H1 (cell line): ENCODE results near the gene ZCCHC12. TPM values are rescaled to one million over a fixed set of nuclear protein-coding genes. Genes with fewer than 3 reads are reported as not detected.

ENCODE experiments used
- polyA plus RNA-seq, 7 experiments: library from polyadenylated mRNA; depleted of rRNA in 3 of 7; stranded (reverse) in 5 of 7; unstranded in 2 of 7; fragments of >200 nt in 5 of 7; fragments of 200-250 nt in 2 of 7; gene quantifications; 1 replicate in 5 of 7; 2 replicates in 1 of 7; 4 replicates in 1 of 7; pipeline versions ENCODE4 v1.2.1 to v1.2.3, GENCODE V29; 2011 to 2013; ENCODE audit warnings: missing spikeins in 2 of 7, mixed read lengths in 2 of 7
- total RNA-seq: library from RNA; stranded (reverse); fragmentation: NEBNext Ultra II Directional; extraction: Animal tissue kit (Norgen Biotek cat#: 25700); gene quantifications from 2 replicates; pipeline ENCODE4 v1.2.1, GENCODE V29; 2021

ZCCHC12 gene
- total and polyA plus RNA-seq, 2 of the 8 experiments (the other 6 are each of a cell fraction or from before 2014, with no cell fraction given): 0.76 to 1.3 TPM

Other genes with a start within 250 kb of the ZCCHC12 start
- gene IL13RA1, start 96.2 kb upstream of the ZCCHC12 start, total RNA-seq: 8.6 and 9.4 TPM in 2 replicates
- 1.7 and 3.3 TPM in 2 replicates for gene IL13RA1, start 96.2 kb upstream of the ZCCHC12 start, polyA plus RNA-seq (2011; rRNA removed)
- gene LONRF3, start 150.8 kb downstream of the ZCCHC12 start, total RNA-seq: 0.11 TPM in 1 of 2 replicates, not detected in the other
- 0.05 TPM in 1 of 2 replicates, not detected in the other for gene LONRF3, start 150.8 kb downstream of the ZCCHC12 start, polyA plus RNA-seq (2011; rRNA removed)
- gene CT47C1, start 249.2 kb downstream of the ZCCHC12 start, total RNA-seq: not detected in 2 replicates
- not detected in 2 replicates for gene CT47C1, start 249.2 kb downstream of the ZCCHC12 start, polyA plus RNA-seq (2011; rRNA removed)